ENCODE results near the gene MYOD1. TPM values are rescaled to one million over a fixed set of nuclear protein-coding genes. Genes with fewer than 3 reads are reported as not detected.

The MYOD1 gene
- total RNA-seq, 1 experiment from 2014 or later, result not detected

DNA sequence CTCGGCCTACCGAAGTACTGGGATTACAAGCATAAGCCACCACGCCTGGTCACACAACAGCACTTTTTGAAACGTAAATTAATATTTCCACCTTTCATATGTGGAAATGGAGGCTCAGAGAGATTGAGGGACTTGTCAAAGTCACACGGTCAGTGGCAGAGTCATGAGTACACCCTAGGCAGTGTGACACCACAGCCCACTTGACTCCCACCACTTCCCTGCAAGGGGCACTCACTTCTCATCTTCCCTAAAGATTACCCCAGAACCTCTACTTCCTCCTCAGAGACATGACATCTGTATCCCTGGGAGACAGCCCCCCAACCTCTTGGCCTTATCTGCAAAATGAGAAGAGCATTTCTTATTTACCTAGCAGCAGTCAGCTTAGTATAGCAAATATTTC is 16.5 kb upstream of the MYOD1 start:
- BruUV-seq (replicated peaks), result no TSS peak
- Histone ChIP-seq H3K27me3 (ENCODE audit: insufficient read depth, low read depth) (peaks cover 21% of the 10 kb centered on the region; the same call in 1 of the 2 replicates), H3F3A (ENCODE audit: insufficient read depth, low read depth) (no peaks in the 10 kb centered on the region), H3K4me1 (replicated peaks; ENCODE audit: insufficient read depth) (no peaks in the 10 kb centered on the region), H3K9me3 (ENCODE audit: insufficient read depth, low read depth) (no peaks in the 10 kb centered on the region), H3K27ac (no peak overlapping the region), H3K79me2 (ENCODE audit: low read depth) (no peaks in the 10 kb centered on the region), H3K4me2 (no peak overlapping the region), H3K4me3 (no peak overlapping the region), H4K20me1 (ENCODE audit: insufficient read depth) (no peaks in the 10 kb centered on the region), H2AFZ (no peak overlapping the region), H3K36me3 (ENCODE audit: low read depth) (no peaks in the 10 kb centered on the region), H3K9me2 (ENCODE audit: insufficient read depth) (no peaks in the 10 kb centered on the region)
- POLR2A ChIA-PET (ENCODE audit: unreplicated experiment), result no interaction called here
- no peak for DNase-seq
- TF ChIP-seq, protein P1, sequence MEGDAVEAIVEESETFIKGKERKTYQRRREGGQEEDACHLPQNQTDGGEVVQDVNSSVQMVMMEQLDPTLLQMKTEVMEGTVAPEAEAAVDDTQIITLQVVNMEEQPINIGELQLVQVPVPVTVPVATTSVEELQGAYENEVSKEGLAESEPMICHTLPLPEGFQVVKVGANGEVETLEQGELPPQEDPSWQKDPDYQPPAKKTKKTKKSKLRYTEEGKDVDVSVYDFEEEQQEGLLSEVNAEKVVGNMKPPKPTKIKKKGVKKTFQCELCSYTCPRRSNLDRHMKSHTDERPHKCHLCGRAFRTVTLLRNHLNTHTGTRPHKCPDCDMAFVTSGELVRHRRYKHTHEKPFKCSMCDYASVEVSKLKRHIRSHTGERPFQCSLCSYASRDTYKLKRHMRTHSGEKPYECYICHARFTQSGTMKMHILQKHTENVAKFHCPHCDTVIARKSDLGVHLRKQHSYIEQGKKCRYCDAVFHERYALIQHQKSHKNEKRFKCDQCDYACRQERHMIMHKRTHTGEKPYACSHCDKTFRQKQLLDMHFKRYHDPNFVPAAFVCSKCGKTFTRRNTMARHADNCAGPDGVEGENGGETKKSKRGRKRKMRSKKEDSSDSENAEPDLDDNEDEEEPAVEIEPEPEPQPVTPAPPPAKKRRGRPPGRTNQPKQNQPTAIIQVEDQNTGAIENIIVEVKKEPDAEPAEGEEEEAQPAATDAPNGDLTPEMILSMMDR (conservative IDR thresholded peaks at IDR 0.05), result no peak
- TF ChIP-seq EZH2 (IDR thresholded peaks at IDR 0.05; ENCODE audit: low read depth), result no peak
- CTCF ChIA-PET, result no interaction called here
- intact Hi-C loops (cut with micrococcal nuclease; ENCODE audit: unreplicated experiment), result no loop called here

DNA sequence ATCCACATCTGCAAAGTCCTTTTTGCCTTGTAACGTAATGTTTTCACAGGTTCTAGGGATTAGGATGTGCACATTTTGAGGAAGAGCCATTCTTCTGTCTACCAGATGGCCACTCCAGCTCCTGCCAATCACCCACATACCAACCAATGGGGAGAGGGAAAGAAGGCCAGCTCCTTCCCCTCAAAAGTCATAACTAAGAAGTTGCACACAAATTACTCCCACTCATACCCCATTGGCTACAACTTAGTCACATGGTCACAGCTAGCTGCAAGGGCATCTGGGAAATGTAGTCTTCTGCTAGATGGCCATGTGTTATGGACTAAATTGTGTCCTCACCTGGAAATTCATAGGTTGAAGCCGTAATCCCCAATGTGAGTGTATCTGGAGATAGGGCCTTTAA is 15.4 kb upstream of the MYOD1 start:
- Histone ChIP-seq H3K36me3 (ENCODE audit: low read depth) (no peaks in the 10 kb centered on the region), H3K4me2 (no peak overlapping the region), H3K27me3 (ENCODE audit: insufficient read depth, low read depth) (peaks cover 28% of the 10 kb centered on the region), H3K79me2 (ENCODE audit: low read depth) (no peaks in the 10 kb centered on the region), H2AFZ (no peak overlapping the region), H3K9me2 (ENCODE audit: insufficient read depth) (no peaks in the 10 kb centered on the region), H4K20me1 (ENCODE audit: insufficient read depth) (no peaks in the 10 kb centered on the region), H3K9me3 (ENCODE audit: insufficient read depth, low read depth) (no peaks in the 10 kb centered on the region), H3F3A (ENCODE audit: insufficient read depth, low read depth) (no peaks in the 10 kb centered on the region), H3K4me1 (replicated peaks; ENCODE audit: insufficient read depth) (no peaks in the 10 kb centered on the region), H3K27ac (no peak overlapping the region), H3K4me3 (no peak overlapping the region)
- intact Hi-C loops (cut with micrococcal nuclease; ENCODE audit: unreplicated experiment), result no loop called here
- BruUV-seq (replicated peaks), result no TSS peak
- POLR2A ChIA-PET (ENCODE audit: unreplicated experiment), result no interaction called here
- no peak for DNase-seq
- no peak for TF ChIP-seq EZH2 (IDR thresholded peaks at IDR 0.05; ENCODE audit: low read depth)
- TF ChIP-seq, protein P1 (conservative IDR thresholded peaks at IDR 0.05), result no peak
- CTCF ChIA-PET, result no interaction called here

DNA sequence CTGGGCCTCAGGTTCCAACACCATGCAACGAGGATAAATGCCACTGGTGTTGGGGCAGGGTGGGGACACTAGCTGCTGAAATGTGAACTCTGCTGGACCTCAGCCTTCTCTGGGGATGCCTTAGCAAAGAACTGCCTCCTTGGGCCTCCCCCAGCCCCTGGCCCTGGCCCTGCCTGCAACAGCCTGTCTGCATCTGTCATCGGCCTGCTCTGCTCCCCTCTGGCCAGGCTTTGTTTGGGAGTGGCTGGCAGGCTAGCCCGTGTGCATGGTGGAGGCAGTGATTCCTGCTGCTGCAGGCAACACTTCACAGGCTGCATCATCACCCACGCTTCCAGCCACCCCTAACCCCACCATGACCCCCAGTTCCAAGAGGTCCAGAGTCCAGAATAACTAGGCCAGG is 11.5 kb upstream of the MYOD1 start:
- no peak overlapping the region for H3K4me2 ChIP-seq
- no peak for DNase-seq

More for the DNA sequence above, 11.5 kb upstream of the MYOD1 start:
- CTCF ChIA-PET, result no interaction called here
- Histone ChIP-seq H3K4me1 (replicated peaks; ENCODE audit: insufficient read depth) (no peaks in the 10 kb centered on the region), H3F3A (ENCODE audit: insufficient read depth, low read depth) (no peaks in the 10 kb centered on the region), H3K27me3 (ENCODE audit: insufficient read depth, low read depth) (peaks cover 61% of the 10 kb centered on the region), H3K4me3 (no peak overlapping the region), H3K27ac (no peak overlapping the region), H2AFZ (no peak overlapping the region), H3K9me3 (ENCODE audit: insufficient read depth, low read depth) (no peaks in the 10 kb centered on the region), H3K36me3 (ENCODE audit: low read depth) (no peaks in the 10 kb centered on the region), H4K20me1 (ENCODE audit: insufficient read depth) (no peaks in the 10 kb centered on the region), H3K79me2 (ENCODE audit: low read depth) (no peaks in the 10 kb centered on the region), H3K9me2 (ENCODE audit: insufficient read depth) (no peaks in the 10 kb centered on the region)
- intact Hi-C loops (cut with micrococcal nuclease; ENCODE audit: unreplicated experiment), result no loop called here
- BruUV-seq (replicated peaks), result no TSS peak
- TF ChIP-seq, protein P1 (conservative IDR thresholded peaks at IDR 0.05), result no peak
- TF ChIP-seq EZH2 (IDR thresholded peaks at IDR 0.05; ENCODE audit: low read depth), result no peak
- POLR2A ChIA-PET (ENCODE audit: unreplicated experiment), result no interaction called here
